Measurements from ENCODE around the gene PITPNC1.

GRCh38 chr17:67393809-67394397, 16.8 kb downstream of the PITPNC1 start:
- no peak for TF ChIP-seq CTCF (conservative IDR thresholded peaks at IDR 0.05; ENCODE audit: low read depth, low read length)
- TF ChIP-seq EZH2 (IDR thresholded peaks at IDR 0.05; ENCODE audit: low read length, unreplicated experiment), result no peak

All from PC-3 (cell line).